GM21381 (cell line): ENCODE measurements around the gene HMCN2.

ENCODE experiments used
- ATAC-seq: cut with Tn5 transposase; IDR thresholded peaks from one replicate; pipeline ENCODE4 v1.9.1; 2021; ENCODE audit warnings: mild to moderate bottlenecking, moderate library complexity; ENCODE audit not compliant: unreplicated experiment

The HMCN2 gene

GRCh38 chr9:130343445-130343918 lies 77.9 kb downstream of the HMCN2 start:
- no peak for ATAC-seq

GRCh38 chr9:130344366-130344765 lies 78.8 kb downstream of the HMCN2 start:
- no peak for ATAC-seq

- no peak for ATAC-seq
These were observed 79.7 kb downstream of the HMCN2 start for GRCh38 chr9:130345009-130345896.

GRCh38 chr9:130345897-130346385 lies 80.4 kb downstream of the HMCN2 start:
- no peak for ATAC-seq

GRCh38 chr9:130346431-130346830 lies 80.9 kb downstream of the HMCN2 start:
- no peak for ATAC-seq

- no peak for ATAC-seq
These were observed 81.5 kb downstream of the HMCN2 start for GRCh38 chr9:130347036-130347435.

- no peak for ATAC-seq
These were observed 82.4 kb downstream of the HMCN2 start for GRCh38 chr9:130347931-130348330.

GRCh38 chr9:130348341-130348740 lies 82.8 kb downstream of the HMCN2 start:
- no peak for ATAC-seq

- no peak for ATAC-seq
These were observed 83.3 kb downstream of the HMCN2 start for GRCh38 chr9:130348881-130349280.

GRCh38 chr9:130349398-130349797 lies 83.8 kb downstream of the HMCN2 start:
- ATAC-seq = no peak

GRCh38 chr9:130351343-130351742 lies 85.8 kb downstream of the HMCN2 start:
- no peak for ATAC-seq

- no peak for ATAC-seq
These were observed 86.5 kb downstream of the HMCN2 start for GRCh38 chr9:130352081-130352480.

GRCh38 chr9:130352586-130353285 lies 87.2 kb downstream of the HMCN2 start:
- ATAC-seq = no peak

- no peak for ATAC-seq
These were observed 88.8 kb downstream of the HMCN2 start for GRCh38 chr9:130354378-130354777.

GRCh38 chr9:130354806-130355205 lies 89.2 kb downstream of the HMCN2 start:
- ATAC-seq = no peak

- ATAC-seq = no peak
These were observed 90.5 kb downstream of the HMCN2 start for GRCh38 chr9:130356033-130356432.

GRCh38 chr9:130356877-130357584 lies 91.5 kb downstream of the HMCN2 start:
- ATAC-seq = no peak

- no peak for ATAC-seq
These were observed 93.4 kb downstream of the HMCN2 start for GRCh38 chr9:130358928-130359327.

- no peak for ATAC-seq
These were observed 94.3 kb downstream of the HMCN2 start for GRCh38 chr9:130359819-130360218.

- ATAC-seq = no peak
These were observed 95.1 kb downstream of the HMCN2 start for GRCh38 chr9:130360672-130361071.

- no peak for ATAC-seq
These were observed 96.4 kb downstream of the HMCN2 start for GRCh38 chr9:130361873-130362362.
